Measurements from ENCODE around the gene VSIG10L. TPM values are rescaled to one million over a fixed set of nuclear protein-coding genes. Genes with fewer than 3 reads are reported as not detected.

VSIG10L gene
- total RNA-seq, 1 experiment from 2014 or later: 0.58 TPM

DNA sequence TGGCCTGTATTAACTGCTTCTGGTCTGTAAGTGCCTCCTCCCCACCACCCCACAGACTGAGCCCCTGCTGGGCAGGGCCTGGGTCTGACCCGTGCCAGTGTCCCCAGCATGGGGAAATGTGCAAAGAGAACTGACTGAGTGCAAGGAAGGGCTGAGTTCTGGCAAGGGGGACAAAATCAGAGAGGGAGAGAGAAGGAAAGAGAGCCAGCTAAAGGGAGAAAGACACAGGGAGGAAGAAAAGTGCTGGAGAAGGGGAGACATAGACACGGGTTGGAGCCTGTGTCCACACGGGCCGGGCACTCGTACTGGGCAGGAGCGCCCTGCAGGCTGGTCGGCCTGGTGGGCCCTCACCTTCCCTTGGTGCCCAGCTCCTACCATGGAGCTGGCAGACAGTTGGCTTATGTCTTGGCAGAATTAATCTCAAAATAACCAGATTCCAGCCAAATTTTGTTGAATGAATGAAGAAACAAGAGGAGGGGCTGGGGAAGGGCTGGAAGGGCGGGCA lies 29.3 kb upstream of the VSIG10L start:
- H3K9me3 Mint-ChIP-seq (ENCODE audit: unreplicated experiment): no peaks in the 10 kb centered on the region
- H3K27me3 Mint-ChIP-seq (ENCODE audit: insufficient read depth, unreplicated experiment): no peaks in the 10 kb centered on the region
- TF ChIP-seq, protein P1, sequence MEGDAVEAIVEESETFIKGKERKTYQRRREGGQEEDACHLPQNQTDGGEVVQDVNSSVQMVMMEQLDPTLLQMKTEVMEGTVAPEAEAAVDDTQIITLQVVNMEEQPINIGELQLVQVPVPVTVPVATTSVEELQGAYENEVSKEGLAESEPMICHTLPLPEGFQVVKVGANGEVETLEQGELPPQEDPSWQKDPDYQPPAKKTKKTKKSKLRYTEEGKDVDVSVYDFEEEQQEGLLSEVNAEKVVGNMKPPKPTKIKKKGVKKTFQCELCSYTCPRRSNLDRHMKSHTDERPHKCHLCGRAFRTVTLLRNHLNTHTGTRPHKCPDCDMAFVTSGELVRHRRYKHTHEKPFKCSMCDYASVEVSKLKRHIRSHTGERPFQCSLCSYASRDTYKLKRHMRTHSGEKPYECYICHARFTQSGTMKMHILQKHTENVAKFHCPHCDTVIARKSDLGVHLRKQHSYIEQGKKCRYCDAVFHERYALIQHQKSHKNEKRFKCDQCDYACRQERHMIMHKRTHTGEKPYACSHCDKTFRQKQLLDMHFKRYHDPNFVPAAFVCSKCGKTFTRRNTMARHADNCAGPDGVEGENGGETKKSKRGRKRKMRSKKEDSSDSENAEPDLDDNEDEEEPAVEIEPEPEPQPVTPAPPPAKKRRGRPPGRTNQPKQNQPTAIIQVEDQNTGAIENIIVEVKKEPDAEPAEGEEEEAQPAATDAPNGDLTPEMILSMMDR (IDR thresholded peaks at IDR 0.05; ENCODE audit: unreplicated experiment): no peak
- no peak for DNase-seq (ENCODE audit: unreplicated experiment)
- H3K4me1 Mint-ChIP-seq (ENCODE audit: insufficient read depth, unreplicated experiment): no peaks in the 10 kb centered on the region
- ChIA-PET CTCF (interaction anchor here (0.8 to 1.4 kb wide), 3 partner anchors 65 to 413 kb away, joined by 3 to 4 read pairs (median 3); no protein-coding TSS in a partner anchor), POLR2A (no interaction called here)
- H3K36me3 Mint-ChIP-seq (ENCODE audit: insufficient read depth, unreplicated experiment): no peaks in the 10 kb centered on the region
- intact Hi-C loops (cut with micrococcal nuclease): no loop called here
- H3K27ac Mint-ChIP-seq (ENCODE audit: low read depth, unreplicated experiment): no peak overlapping the region
- H3K4me3 Mint-ChIP-seq (ENCODE audit: unreplicated experiment): no peak overlapping the region
- BruUV-seq (replicated peaks): no TSS peak

DNA sequence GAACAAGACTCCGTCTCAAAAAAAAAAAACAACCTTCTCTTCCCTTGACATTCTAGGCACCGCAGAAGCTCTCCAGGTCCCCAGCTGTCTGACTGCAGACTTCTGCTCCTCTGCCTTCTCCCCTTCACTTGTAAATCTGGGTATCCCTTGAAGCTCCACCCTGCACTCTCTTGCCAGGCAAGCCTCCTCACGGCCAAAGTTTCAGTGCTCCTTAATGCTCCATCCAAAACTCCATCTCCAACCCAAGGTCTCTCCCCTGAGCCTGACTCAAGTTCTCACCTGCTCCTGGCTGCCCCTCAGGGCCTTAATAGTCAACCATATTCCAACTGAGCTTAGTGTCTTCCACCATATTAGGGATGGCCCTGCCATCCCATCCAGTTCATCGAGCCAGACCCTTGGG lies 28.3 kb upstream of the VSIG10L start:
- TF ChIP-seq, protein P1 (IDR thresholded peaks at IDR 0.05; ENCODE audit: unreplicated experiment): no peak
- no TSS peak for BruUV-seq (replicated peaks)
- no peaks in the 10 kb centered on the region for H3K9me3 Mint-ChIP-seq (ENCODE audit: unreplicated experiment)
- H3K27ac Mint-ChIP-seq (ENCODE audit: low read depth, unreplicated experiment): no peak overlapping the region
- POLR2A ChIA-PET: interaction anchor here (0.6 kb wide), 1 partner anchor 224 kb away, joined by 3 read pairs; no protein-coding TSS in a partner anchor
- DNase-seq (ENCODE audit: unreplicated experiment): no peak
- H3K36me3 Mint-ChIP-seq (ENCODE audit: insufficient read depth, unreplicated experiment): peaks cover 3% of the 10 kb centered on the region
- intact Hi-C loops (cut with micrococcal nuclease): no loop called here
- CTCF ChIA-PET: interaction anchor here (0.7 to 1.4 kb wide), 4 partner anchors 28 to 283 kb away, joined by 3 to 4 read pairs (median 3); no protein-coding TSS in a partner anchor
- H3K4me3 Mint-ChIP-seq (ENCODE audit: unreplicated experiment): no peak overlapping the region
- H3K4me1 Mint-ChIP-seq (ENCODE audit: insufficient read depth, unreplicated experiment): peaks cover 5% of the 10 kb centered on the region
- no peaks in the 10 kb centered on the region for H3K27me3 Mint-ChIP-seq (ENCODE audit: insufficient read depth, unreplicated experiment)

DNA sequence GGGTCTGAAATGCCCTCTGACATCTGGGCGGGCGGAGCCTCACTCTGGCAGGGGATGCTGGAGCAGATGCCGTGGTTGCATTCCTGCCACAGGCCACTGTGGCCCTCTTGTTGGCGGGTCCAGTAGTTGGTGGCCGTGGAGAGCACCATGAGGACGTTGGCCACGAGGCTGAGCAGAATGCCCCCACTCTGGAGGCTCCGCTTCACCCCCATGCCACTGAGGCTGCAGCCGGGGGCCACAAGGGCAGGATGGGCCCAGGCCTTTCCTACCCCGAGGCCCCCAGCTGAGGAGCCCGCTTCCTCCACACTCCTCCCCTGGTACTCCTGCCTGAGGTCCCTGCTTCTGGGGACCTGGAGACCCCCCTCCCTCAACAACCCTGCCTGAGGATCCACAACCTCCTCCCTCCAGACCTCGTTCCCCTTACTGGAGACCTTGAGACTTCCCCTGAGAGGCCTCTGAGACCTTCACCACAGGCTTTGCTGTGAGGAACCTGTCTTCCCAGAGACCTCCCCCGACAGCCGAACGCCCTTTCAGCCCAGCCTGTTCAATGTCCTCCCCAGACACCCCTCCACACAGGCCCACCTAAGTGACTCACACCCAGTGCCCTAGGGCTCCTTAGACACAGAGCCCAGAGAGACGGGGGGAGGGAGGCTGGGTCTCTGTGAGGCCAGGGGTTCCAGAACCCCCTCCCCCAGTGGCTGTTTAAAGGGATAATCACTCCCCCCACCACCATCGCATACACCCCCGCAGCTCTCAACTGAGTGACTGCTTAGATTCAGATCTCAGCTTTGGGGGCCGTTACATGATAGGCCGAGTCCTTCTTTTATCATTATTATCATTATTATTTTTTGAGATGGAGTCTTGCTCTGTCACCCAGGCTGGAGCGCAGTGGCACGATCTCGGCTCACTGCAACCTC lies 26.7 kb upstream of the VSIG10L start, which contains the start of gene CLDND2:
Gene CLDND2 (minus strand): TSS at position 638 of the 917 bp plus-strand sequence. CDS start 426 bp downstream, at position 212.
- no peak for DNase-seq (ENCODE audit: unreplicated experiment)
- intact Hi-C loops (cut with micrococcal nuclease): no loop called here
- BruUV-seq (replicated peaks): no TSS peak
- Mint-ChIP-seq H3K27ac (ENCODE audit: low read depth, unreplicated experiment) (peak within 1 kb of the TSS; percentile 90), H3K27me3 (ENCODE audit: insufficient read depth, unreplicated experiment) (no peaks in the 10 kb centered on the region), H3K4me3 (ENCODE audit: unreplicated experiment) (peak within 1 kb of the TSS; percentile 96), H3K4me1 (ENCODE audit: insufficient read depth, unreplicated experiment) (peaks cover 17% of the 10 kb centered on the region), H3K36me3 (ENCODE audit: insufficient read depth, unreplicated experiment) (peaks cover 6% of the 10 kb centered on the region), H3K9me3 (ENCODE audit: unreplicated experiment) (no peaks in the 10 kb centered on the region)
- TF ChIP-seq, protein P1 (IDR thresholded peaks at IDR 0.05; ENCODE audit: unreplicated experiment): no peak
- POLR2A ChIA-PET: interaction anchor here (0.6 to 1.8 kb wide), 9 partner anchors 10 to 1655 kb away, joined by 3 to 20 read pairs (median 5); partner anchors contain the start of gene ZNF175
- CTCF ChIA-PET: interaction anchor here (0.6 to 1.1 kb wide), 4 partner anchors 30 to 289 kb away, joined by 3 read pairs; no protein-coding TSS in a partner anchor
